H9 (cell line): ENCODE results near the gene WFDC2. TPM values are rescaled to one million over a fixed set of nuclear protein-coding genes. Genes with fewer than 3 reads are reported as not detected.
"Not testable (repeated sequence)": the region's sequence is repeated elsewhere in the genome, so short reads cannot be mapped to it uniquely, and the experiment has no call there.

Experiments
- DNase-seq: peaks from one replicate; pipeline ENCODE4 v3.0.0-alpha.2; 2017
- H2AFZ ChIP-seq: one replicate; pipeline ENCODE4 v1.6.1; 2013; ENCODE audit warnings: mild to moderate bottlenecking, low read length, control low read depth, moderate library complexity
- H2AK5ac ChIP-seq: 2 replicates; pipeline ENCODE4 v1.6.1; 2013; ENCODE audit warnings: low read length, control low read depth, mixed read lengths; ENCODE audit not compliant: insufficient read length
- H2BK120ac ChIP-seq: one replicate; pipeline ENCODE4 v1.6.1; 2013; ENCODE audit warnings: low read depth, mild to moderate bottlenecking, low read length, control low read depth, inconsistent platforms; ENCODE audit not compliant: poor library complexity, severe bottlenecking
- H2BK12ac ChIP-seq: 2 replicates; pipeline ENCODE4 v1.6.1; 2013; ENCODE audit warnings: low read length, control low read depth, mixed read lengths, low read depth; ENCODE audit not compliant: insufficient read length
- H2BK15ac ChIP-seq: 2 replicates; pipeline ENCODE4 v1.6.1; 2013; ENCODE audit warnings: low read depth, low read length, control low read depth
- H2BK20ac ChIP-seq: one replicate; pipeline ENCODE4 v1.6.1; 2013; ENCODE audit warnings: low read depth, mild to moderate bottlenecking, low read length, control low read depth, inconsistent platforms; ENCODE audit not compliant: poor library complexity, severe bottlenecking
- H2BK5ac ChIP-seq: 2 replicates; pipeline ENCODE4 v1.6.1; 2013; ENCODE audit warnings: low read length, control low read depth, mixed read lengths; ENCODE audit not compliant: insufficient read length
- H3K14ac ChIP-seq: 2 replicates; pipeline ENCODE4 v1.6.1; 2013; ENCODE audit warnings: low read length, control low read depth; ENCODE audit not compliant: insufficient read depth
- H3K18ac ChIP-seq: 2 replicates; pipeline ENCODE4 v1.6.1; 2013; ENCODE audit warnings: low read depth, mild to moderate bottlenecking, mixed read lengths, low read length, control low read depth; ENCODE audit not compliant: insufficient read length
- H3K23ac ChIP-seq: 2 replicates; pipeline ENCODE4 v1.6.1; 2013; ENCODE audit warnings: low read length, control low read depth, mixed read lengths, low read depth; ENCODE audit not compliant: insufficient read length
- H3K23me2 ChIP-seq: 2 replicates; pipeline ENCODE4 v1.6.1; 2013; ENCODE audit warnings: low read depth, mild to moderate bottlenecking, mixed read lengths, low read length, control low read depth; ENCODE audit not compliant: insufficient read length, poor library complexity, severe bottlenecking
- H3K27ac ChIP-seq: 2 replicates; pipeline ENCODE4 v1.5.1; 2013; ENCODE audit warnings: low read length, control low read depth, mixed read lengths, low read depth; ENCODE audit not compliant: insufficient read length
- H3K27me3 ChIP-seq: 2 replicates; pipeline ENCODE4 v1.6.1; 2013; ENCODE audit warnings: low read length, control low read depth, inconsistent platforms; ENCODE audit not compliant: insufficient read depth
- H3K4ac ChIP-seq: 2 replicates; pipeline ENCODE4 v1.6.1; 2013; ENCODE audit warnings: low read depth, mild to moderate bottlenecking, control low read depth, inconsistent platforms, low read length, moderate library complexity
- H3K4me1 ChIP-seq: 2 replicates; pipeline ENCODE4 v1.6.1; 2013; ENCODE audit warnings: low read length, control low read depth, inconsistent platforms; ENCODE audit not compliant: insufficient read depth
- H3K4me2 ChIP-seq: 2 replicates; pipeline ENCODE4 v1.6.1; 2013; ENCODE audit warnings: low read length, control low read depth, mixed read lengths; ENCODE audit not compliant: insufficient read length, insufficient read depth
- H3K56ac ChIP-seq: 2 replicates; pipeline ENCODE4 v1.6.1; 2013; ENCODE audit warnings: low read depth, mild to moderate bottlenecking, mixed read lengths, low read length, control low read depth; ENCODE audit not compliant: insufficient read length
- H3K79me1 ChIP-seq: 2 replicates; pipeline ENCODE4 v1.6.1; 2013; ENCODE audit warnings: low read depth, mild to moderate bottlenecking, moderate library complexity, low read length, control low read depth, inconsistent platforms; ENCODE audit not compliant: insufficient read depth, poor library complexity, severe bottlenecking
- H3K79me2 ChIP-seq: 2 replicates; pipeline ENCODE4 v1.6.1; 2013; ENCODE audit warnings: low read length, control low read depth, inconsistent platforms; ENCODE audit not compliant: insufficient read depth
- H3K9ac ChIP-seq: 2 replicates; pipeline ENCODE4 v1.6.1; 2013; ENCODE audit warnings: low read length, control low read depth, mixed read lengths; ENCODE audit not compliant: insufficient read length; ENCODE audit errors: extremely low read depth
- H3K9me3 ChIP-seq: one replicate; pipeline ENCODE4 v1.6.1; 2013; ENCODE audit warnings: low read depth, low read length, inconsistent platforms; ENCODE audit not compliant: control insufficient read depth
- H3T11ph ChIP-seq: one replicate; pipeline ENCODE4 v1.6.1; 2013; ENCODE audit warnings: mild to moderate bottlenecking, low read length, control low read depth, inconsistent platforms
- H4K20me1 ChIP-seq: one replicate; pipeline ENCODE4 v1.6.1; 2013; ENCODE audit not compliant: control insufficient read depth, insufficient read length, insufficient read depth
- H4K5ac ChIP-seq: 2 replicates; pipeline ENCODE4 v1.6.1; 2013; ENCODE audit warnings: low read depth, mild to moderate bottlenecking, mixed read lengths, low read length, control low read depth; ENCODE audit not compliant: insufficient read length
- H4K8ac ChIP-seq: replicated peaks from 2 replicates; pipeline ENCODE4 v1.6.1; 2013; ENCODE audit warnings: low read length, control low read depth, mixed read lengths, low read depth; ENCODE audit not compliant: insufficient read length
- H4K91ac ChIP-seq: 2 replicates; pipeline ENCODE4 v1.6.1; 2013; ENCODE audit warnings: low read depth, mild to moderate bottlenecking, moderate library complexity, mixed read lengths, low read length, control low read depth; ENCODE audit not compliant: insufficient read length
- H3K27ac Mint-ChIP-seq, 3 experiments: 2 replicates in 2 of 3; 3 replicates in 1 of 3; pipeline ENCODE4 v1.8.0; 2020 to 2021; ENCODE audit warnings: mixed read lengths in 3 of 3, mild to moderate bottlenecking in 1 of 3, moderate library complexity in 1 of 3
- H3K27me3 Mint-ChIP-seq: 2 replicates; pipeline ENCODE4 v1.8.0; 2021; ENCODE audit warnings: low read depth, mild to moderate bottlenecking, moderate library complexity, mixed read lengths
- H3K36me3 Mint-ChIP-seq, 3 experiments: 2 replicates in 2 of 3; 3 replicates in 1 of 3; pipeline ENCODE4 v1.8.0; 2020 to 2021; ENCODE audit warnings: low read depth in 3 of 3, mixed read lengths in 3 of 3; ENCODE audit not compliant: insufficient read depth in 1 of 3
- H3K4me1 Mint-ChIP-seq, 2 experiments: 2 replicates each; pipeline ENCODE4 v1.8.0; 2020; ENCODE audit warnings: mixed read lengths in 2 of 2
- H3K4me3 Mint-ChIP-seq, 2 experiments: 2 replicates in 1 of 2; 3 replicates in 1 of 2; pipeline ENCODE4 v1.8.0; 2020 to 2021; ENCODE audit warnings: mild to moderate bottlenecking in 2 of 2, mixed read lengths in 2 of 2, moderate library complexity in 1 of 2
- H3K9me3 Mint-ChIP-seq, 2 experiments: 2 replicates in 1 of 2; 3 replicates in 1 of 2; pipeline ENCODE4 v1.8.0; 2020; ENCODE audit warnings: mild to moderate bottlenecking in 2 of 2, mixed read lengths in 2 of 2, moderate library complexity in 1 of 2
- CTCF ChIP-seq: fragments of 200-600 bp; sonication (generic); conservative IDR thresholded peaks from 3 replicates; pipeline ENCODE4 v1.8.0; 2021; ENCODE audit warnings: antibody characterized with exemption, mild to moderate bottlenecking
- WGBS: extraction: QIAGEN DNeasy Blood & Tissue Kit; methylation state at CpG from one replicate; pipeline ENCODE4 v1.1.7; 2013; ENCODE audit warnings: missing lambda C conversion rate, low lambda C conversion rate, mixed read lengths; ENCODE audit not compliant: insufficient read length; ENCODE audit errors: extremely low coverage; 5-methylcytosine and 5-hydroxymethylcytosine counted together
- total RNA-seq: library from RNA; stranded (reverse); gene quantifications from 2 replicates; pipeline ENCODE4 v1.2.1, GENCODE V29; 2021

WFDC2 gene
- total RNA-seq, 1 experiment from 2014 or later, result 57.1 TPM

DNA sequence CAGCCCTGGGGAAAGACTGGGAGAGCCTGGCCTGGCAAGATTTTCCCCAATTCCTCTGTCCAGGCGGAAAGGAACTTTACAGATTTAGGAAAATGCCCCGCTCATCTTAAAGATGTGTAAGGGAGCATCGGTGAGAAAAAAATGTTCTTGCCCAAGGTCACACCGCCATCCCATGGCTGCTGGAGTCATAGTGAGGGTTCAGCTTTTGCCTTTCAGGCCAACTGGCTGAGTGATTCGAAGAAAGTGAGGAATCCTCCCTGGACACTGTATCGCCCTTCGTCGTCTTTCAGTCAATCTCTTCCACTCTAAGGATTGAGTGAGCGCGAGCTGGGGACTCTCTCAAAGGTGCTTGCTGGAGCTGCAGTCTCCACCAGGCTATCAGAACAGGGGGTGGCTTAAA lies 1.4 kb downstream of the WFDC2 start:
- DNase-seq, result no peak
- Mint-ChIP-seq H3K4me3 (peak overlapping the region; percentile 77 to 82), H3K4me1 (peaks cover 25 to 32% of the 10 kb centered on the region in 2 experiments), H3K9me3 (peaks cover 0 to 2% of the 10 kb centered on the region in 2 experiments; a peak in 1 of 5 replicates), H3K27ac (peak overlapping the region in 2 of 3 experiments; percentile 29 to 31; a peak in 2 of 7 replicates), H3K36me3 (peaks cover 5 to 17% (median 6%) of the 10 kb centered on the region in 3 experiments), H3K27me3 (peaks cover 23% of the 10 kb centered on the region)
- Histone ChIP-seq H3K4me2 (peak overlapping the region; percentile 58), H2BK12ac (no peak overlapping the region), H3K4ac (no peak overlapping the region; the same call in 1 of the 2 replicates), H3K56ac (no peak overlapping the region), H2AFZ (no peak overlapping the region), H3K4me1 (no peaks in the 10 kb centered on the region), H3K79me2 (no peaks in the 10 kb centered on the region), H2BK20ac (no peak overlapping the region), H3K14ac (peak overlapping the region; percentile 42; the same call in 1 of the 2 replicates), H4K5ac (no peak overlapping the region), H2AK5ac (no peak overlapping the region), H3K9me3 (no peaks in the 10 kb centered on the region), H2BK15ac (no peak overlapping the region), H3K18ac (peak overlapping the region; percentile 62), H4K20me1 (no peaks in the 10 kb centered on the region), H3K79me1 (no peaks in the 10 kb centered on the region), H4K8ac (no peak overlapping the region), H3K27me3 (no peaks in the 10 kb centered on the region), H3K27ac (no peak overlapping the region), H3T11ph (no peak overlapping the region), H3K9ac (peak overlapping the region; percentile 32), H3K23ac (no peak overlapping the region), H2BK120ac (peak overlapping the region; percentile 27), H3K23me2 (peaks cover 22% of the 10 kb centered on the region), H2BK5ac (no peak overlapping the region), H4K91ac (no peak overlapping the region)
- peak; percentile 35; the same call in 2 of the 3 replicates for TF ChIP-seq CTCF
- no CpG with 5 or more reads among the region's 10 CpGs for WGBS

DNA sequence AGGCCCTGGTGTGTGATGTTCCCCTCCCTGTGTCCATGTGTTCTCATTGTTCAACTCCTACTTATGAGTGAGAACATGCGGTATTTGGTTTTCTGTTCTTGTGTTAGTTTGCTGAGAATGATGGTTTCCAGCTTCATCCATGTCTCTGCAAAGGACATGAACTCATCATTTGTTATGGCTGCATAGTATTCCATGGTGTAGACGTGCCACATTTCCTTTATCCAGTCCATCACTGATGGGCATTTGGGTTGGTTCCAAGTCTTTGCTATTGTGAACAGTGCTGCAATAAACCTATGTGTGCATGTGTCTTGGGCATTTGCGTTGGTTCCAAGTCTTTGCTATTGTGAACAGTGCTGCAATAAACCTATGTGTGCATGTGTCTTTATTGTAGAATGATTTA lies 2.7 kb downstream of the WFDC2 start:
- not testable (repeated sequence) for H3K27ac Mint-ChIP-seq, H4K8ac ChIP-seq, H2BK120ac ChIP-seq, H3K27me3 ChIP-seq, H2BK20ac ChIP-seq, H3K4ac ChIP-seq, H3K9me3 ChIP-seq, H3K56ac ChIP-seq, H3K4me3 Mint-ChIP-seq, DNase-seq, H3K9me3 Mint-ChIP-seq, H3K9ac ChIP-seq, H3K14ac ChIP-seq, H4K20me1 ChIP-seq, H3K18ac ChIP-seq, H3K4me2 ChIP-seq, H2BK15ac ChIP-seq, H3K23ac ChIP-seq, H3K79me2 ChIP-seq, H3K79me1 ChIP-seq, H4K5ac ChIP-seq, H3K4me1 ChIP-seq, H3K27ac ChIP-seq, H2AK5ac ChIP-seq, H2BK12ac ChIP-seq, H2AFZ ChIP-seq, H3T11ph ChIP-seq, H4K91ac ChIP-seq, H2BK5ac ChIP-seq
- no CpG with 5 or more reads among the region's 3 CpGs for WGBS
- peaks cover 22% of the 10 kb centered on the region for H3K23me2 ChIP-seq
- Mint-ChIP-seq H3K4me1 (peaks cover 23 to 25% of the 10 kb centered on the region in 2 experiments), H3K36me3 (peaks cover 5 to 17% (median 6%) of the 10 kb centered on the region in 3 experiments), H3K27me3 (peaks cover 23% of the 10 kb centered on the region)
